Activated CD8-positive, alpha-beta T cell treated with anti-CD3 and anti-CD28 coated beads for 36 hours (primary cell): ENCODE measurements around the gene SNX22. TPM values are rescaled to one million over a fixed set of nuclear protein-coding genes. Genes with fewer than 3 reads are reported as not detected.

Experiments
- ATAC-seq: fragments of 200-7000 bp; cut with Tn5 transposase; one replicate; pipeline ENCODE4 v1.10.0; 2021; ENCODE audit warnings: mild to moderate bottlenecking, moderate library complexity
- CTCF ChIA-PET: fragments of 350-600 bp; sonication (Branson Sonifier 250); formaldehyde crosslinking; loops from one replicate; lab custom pipeline; 2021; ENCODE audit warnings: antibody characterized with exemption; lab: Charles Lee
- POLR2A ChIA-PET: fragments of 350-600 bp; sonication (Branson Sonifier 250); formaldehyde crosslinking; loops from one replicate; lab custom pipeline; 2021; ENCODE audit warnings: antibody characterized with exemption; lab: Charles Lee
- DNase-seq: peaks from one replicate; pipeline ENCODE4 v3.0.0-alpha.2; 2020
- H3K27ac Mint-ChIP-seq: one replicate; pipeline ENCODE4 v1.8.0; 2021; ENCODE audit warnings: mild to moderate bottlenecking, mixed read lengths
- H3K27me3 Mint-ChIP-seq: one replicate; pipeline ENCODE4 v1.8.0; 2021; ENCODE audit warnings: mixed read lengths
- H3K36me3 Mint-ChIP-seq: one replicate; pipeline ENCODE4 v1.8.0; 2021; ENCODE audit warnings: low read depth, mixed read lengths
- H3K4me1 Mint-ChIP-seq: one replicate; pipeline ENCODE4 v1.8.0; 2021; ENCODE audit warnings: low read depth, mixed read lengths
- H3K4me3 Mint-ChIP-seq: one replicate; pipeline ENCODE4 v1.8.0; 2021; ENCODE audit warnings: mild to moderate bottlenecking, moderate library complexity, mixed read lengths
- H3K9me3 Mint-ChIP-seq: one replicate; pipeline ENCODE4 v1.8.0; 2021; ENCODE audit warnings: mixed read lengths
- CTCF ChIP-seq: fragments of 200-600 bp; IDR thresholded peaks from one replicate; pipeline ENCODE4 v1.8.0; 2022; ENCODE audit warnings: antibody characterized with exemption, mild to moderate bottlenecking
- intact Hi-C: fragments of 100-400 bp; cut with micrococcal nuclease; formaldehyde crosslinking; loops from one replicate; pipeline ENCODE4 v1.10.0; 2022
- total RNA-seq, 2 experiments: library from RNA; stranded (reverse); gene quantifications; one replicate each; pipeline ENCODE4 v1.2.3, GENCODE V29; 2021

SNX22 gene
- total RNA-seq, 2 experiments from 2014 or later, result 1.6 to 1.8 TPM

DNA sequence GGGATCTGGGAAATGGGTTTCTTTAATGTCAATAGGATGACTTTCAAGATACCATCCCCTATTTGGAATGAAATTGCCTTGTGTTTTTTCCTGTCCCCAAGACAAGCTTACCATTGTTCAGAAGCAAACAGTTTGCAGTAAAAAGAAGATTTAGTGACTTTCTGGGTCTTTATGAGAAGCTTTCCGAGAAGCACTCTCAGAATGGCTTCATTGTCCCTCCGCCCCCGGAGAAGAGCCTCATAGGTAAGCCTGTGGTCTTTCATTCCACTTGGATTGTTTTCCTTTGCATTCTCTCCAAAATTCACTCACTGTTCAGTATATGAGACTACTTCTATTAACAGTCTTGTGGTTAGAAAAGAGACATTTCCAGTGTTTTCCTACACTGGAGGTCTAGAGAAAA is 25.6 kb upstream of the SNX22 start:
- H3K27ac Mint-ChIP-seq, result no peak overlapping the region
- intact Hi-C loops, result no loop called here
- H3K4me1 Mint-ChIP-seq, result no peaks in the 10 kb centered on the region
- CTCF ChIA-PET, result interaction anchor here (1.1 to 1.6 kb wide), 2 partner anchors 27 to 28 kb away, joined by 3 to 4 read pairs; no protein-coding TSS in a partner anchor
- ATAC-seq (no peak), DNase-seq (no peak)
- POLR2A ChIA-PET, result interaction anchor here (1.1 kb wide), 1 partner anchor 27 kb away, joined by 3 read pairs; no protein-coding TSS in a partner anchor
- H3K4me3 Mint-ChIP-seq, result no peak overlapping the region
- peaks cover 33% of the 10 kb centered on the region for H3K36me3 Mint-ChIP-seq
- H3K27me3 Mint-ChIP-seq, result no peaks in the 10 kb centered on the region
- no peak for TF ChIP-seq CTCF
- H3K9me3 Mint-ChIP-seq, result no peaks in the 10 kb centered on the region

GRCh38 chr15:64127521-64128270 is 23.8 kb upstream of the SNX22 start:
- DNase-seq (no peak), ATAC-seq (no peak)
- no peaks in the 10 kb centered on the region for H3K4me1 Mint-ChIP-seq
- H3K27ac Mint-ChIP-seq, result no peak overlapping the region
- TF ChIP-seq CTCF, result no peak
- ChIA-PET CTCF (no interaction called here), POLR2A (no interaction called here)
- H3K9me3 Mint-ChIP-seq, result no peaks in the 10 kb centered on the region
- no peaks in the 10 kb centered on the region for H3K27me3 Mint-ChIP-seq
- intact Hi-C loops, result no loop called here
- no peak overlapping the region for H3K4me3 Mint-ChIP-seq
- H3K36me3 Mint-ChIP-seq, result peaks cover 34% of the 10 kb centered on the region

- Mint-ChIP-seq H3K9me3 (no peaks in the 10 kb centered on the region), H3K36me3 (peaks cover 30% of the 10 kb centered on the region), H3K27ac (no peak overlapping the region), H3K27me3 (no peaks in the 10 kb centered on the region), H3K4me1 (no peaks in the 10 kb centered on the region), H3K4me3 (no peak overlapping the region)
- intact Hi-C loops, result no loop called here
- POLR2A ChIA-PET, result no interaction called here
- no peak for TF ChIP-seq CTCF
- DNase-seq, result no peak
- CTCF ChIA-PET, result interaction anchor here (3.5 kb wide), 1 partner anchor 24 kb away, joined by 16 read pairs; no protein-coding TSS in a partner anchor
- no peak for ATAC-seq
These were observed 21.4 kb upstream of the SNX22 start for GRCh38 chr15:64130159-64130558.

DNA sequence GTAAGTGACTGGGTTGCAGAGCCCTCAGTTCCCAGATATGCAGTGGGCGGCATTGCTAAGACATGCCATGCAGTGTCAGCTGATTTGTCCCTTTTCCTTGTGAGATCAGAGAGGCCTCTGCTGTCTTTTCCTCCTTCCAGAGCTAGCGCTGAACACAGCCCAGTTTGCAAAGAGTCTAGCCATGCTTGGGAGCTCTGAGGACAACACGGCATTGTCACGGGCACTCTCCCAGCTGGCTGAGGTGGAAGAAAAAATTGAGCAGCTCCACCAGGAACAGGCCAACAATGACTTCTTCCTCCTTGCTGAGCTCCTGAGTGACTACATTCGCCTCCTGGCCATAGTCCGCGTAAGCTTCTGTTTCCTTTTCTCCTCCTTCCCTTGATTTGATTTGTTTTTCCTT is 20.0 kb upstream of the SNX22 start:
- no peaks in the 10 kb centered on the region for H3K9me3 Mint-ChIP-seq
- CTCF ChIA-PET, result interaction anchor here (3.5 kb wide), 1 partner anchor 23 kb away, joined by 16 read pairs; no protein-coding TSS in a partner anchor

More for the DNA sequence above, 20.0 kb upstream of the SNX22 start:
- POLR2A ChIA-PET, result interaction anchor here (0.9 to 1.6 kb wide), 3 partner anchors 14 to 22 kb away, joined by 3 to 4 read pairs (median 4); no protein-coding TSS in a partner anchor
- Mint-ChIP-seq H3K27ac (no peak overlapping the region), H3K36me3 (peaks cover 33% of the 10 kb centered on the region), H3K4me3 (no peak overlapping the region), H3K4me1 (no peaks in the 10 kb centered on the region), H3K27me3 (no peaks in the 10 kb centered on the region)
- no peak for TF ChIP-seq CTCF
- ATAC-seq (no peak), DNase-seq (no peak)
- intact Hi-C loops, result no loop called here
